Measurements from ENCODE around the gene MAML2.

DNA sequence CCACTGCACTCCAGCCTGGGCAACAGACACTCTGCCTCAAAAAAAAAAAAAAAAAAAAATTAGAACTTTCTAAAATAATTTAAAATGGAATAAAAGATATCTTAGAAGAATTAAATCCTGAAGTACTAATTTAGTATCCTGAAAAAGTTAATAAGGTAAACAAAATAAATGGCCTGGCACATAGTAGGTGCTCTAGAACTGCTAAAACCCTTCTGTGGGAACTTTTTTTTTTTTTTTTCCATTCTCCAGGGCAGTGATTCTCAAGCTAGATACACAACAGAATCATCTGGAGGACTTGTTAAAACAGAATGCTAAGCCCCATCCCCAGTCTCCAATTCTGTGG lies 65.3 kb downstream of the MAML2 start:
- TF ChIP-seq, protein P1, sequence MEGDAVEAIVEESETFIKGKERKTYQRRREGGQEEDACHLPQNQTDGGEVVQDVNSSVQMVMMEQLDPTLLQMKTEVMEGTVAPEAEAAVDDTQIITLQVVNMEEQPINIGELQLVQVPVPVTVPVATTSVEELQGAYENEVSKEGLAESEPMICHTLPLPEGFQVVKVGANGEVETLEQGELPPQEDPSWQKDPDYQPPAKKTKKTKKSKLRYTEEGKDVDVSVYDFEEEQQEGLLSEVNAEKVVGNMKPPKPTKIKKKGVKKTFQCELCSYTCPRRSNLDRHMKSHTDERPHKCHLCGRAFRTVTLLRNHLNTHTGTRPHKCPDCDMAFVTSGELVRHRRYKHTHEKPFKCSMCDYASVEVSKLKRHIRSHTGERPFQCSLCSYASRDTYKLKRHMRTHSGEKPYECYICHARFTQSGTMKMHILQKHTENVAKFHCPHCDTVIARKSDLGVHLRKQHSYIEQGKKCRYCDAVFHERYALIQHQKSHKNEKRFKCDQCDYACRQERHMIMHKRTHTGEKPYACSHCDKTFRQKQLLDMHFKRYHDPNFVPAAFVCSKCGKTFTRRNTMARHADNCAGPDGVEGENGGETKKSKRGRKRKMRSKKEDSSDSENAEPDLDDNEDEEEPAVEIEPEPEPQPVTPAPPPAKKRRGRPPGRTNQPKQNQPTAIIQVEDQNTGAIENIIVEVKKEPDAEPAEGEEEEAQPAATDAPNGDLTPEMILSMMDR (conservative IDR thresholded peaks at IDR 0.05; ENCODE audit: low read depth in 2 of 2), result no peak
- TF ChIP-seq POLR2AphosphoS5 (IDR thresholded peaks at IDR 0.05; ENCODE audit: low read depth) (no peak), REST (IDR thresholded peaks at IDR 0.05; ENCODE audit: unreplicated experiment) (no peak), JUNB (IDR thresholded peaks at IDR 0.05; ENCODE audit: unreplicated experiment) (no peak), EZH2 (IDR thresholded peaks at IDR 0.05; ENCODE audit: low read depth, unreplicated experiment) (no peak)

Measured in GM23338 (cell line).